Parathyroid adenoma (tissue), 2 donors: ENCODE data around the gene RTL1.

ENCODE experiments used
- H2AFZ ChIP-seq: fragments of 300-600 bp; sonication (generic); one replicate; pipeline ENCODE4 v1.7.0; 2017; ENCODE audit warnings: antibody characterized with exemption, mild to moderate bottlenecking
- H3K27ac ChIP-seq: fragments of 300-600 bp; sonication (generic); one replicate; pipeline ENCODE4 v1.7.0; 2017
- H3K27me3 ChIP-seq: fragments of 300-600 bp; sonication (generic); one replicate; pipeline ENCODE4 v1.7.0; 2017; ENCODE audit warnings: low read length; ENCODE audit not compliant: control insufficient read depth, insufficient read depth
- H3K36me3 ChIP-seq: fragments of 300-600 bp; sonication (generic); one replicate; pipeline ENCODE4 v1.7.0; 2017; ENCODE audit warnings: low read length; ENCODE audit not compliant: control insufficient read depth, insufficient read depth
- H3K4me1 ChIP-seq: fragments of 300-600 bp; sonication (generic); one replicate; pipeline ENCODE4 v1.7.0; 2017; ENCODE audit warnings: control low read depth
- H3K4me2 ChIP-seq: fragments of 300-600 bp; sonication (generic); one replicate; pipeline ENCODE4 v1.7.0; 2017; ENCODE audit warnings: low read length
- H3K4me3 ChIP-seq: fragments of 300-600 bp; sonication (generic); one replicate; pipeline ENCODE4 v1.7.0; 2017; ENCODE audit warnings: low read depth, low read length
- H3K79me2 ChIP-seq: fragments of 300-600 bp; sonication (generic); one replicate; pipeline ENCODE4 v1.7.0; 2017; ENCODE audit warnings: control low read depth
- H3K9ac ChIP-seq: fragments of 300-600 bp; sonication (generic); one replicate; pipeline ENCODE4 v1.7.0; 2017; ENCODE audit warnings: mild to moderate bottlenecking
- H3K9me3 ChIP-seq: fragments of 300-600 bp; sonication (generic); one replicate; pipeline ENCODE4 v1.7.0; 2017; ENCODE audit warnings: low read length; ENCODE audit not compliant: control insufficient read depth
- TF ChIP-seq, protein P1 (sequence below): fragments of 300-600 bp; sonication (generic); IDR thresholded peaks from one replicate; pipeline ENCODE4 v1.7.0; 2017; ENCODE audit warnings: antibody characterized with exemption, mild to moderate bottlenecking
- donor health status: primary hyperparathyroidism.

Gene RTL1

DNA sequence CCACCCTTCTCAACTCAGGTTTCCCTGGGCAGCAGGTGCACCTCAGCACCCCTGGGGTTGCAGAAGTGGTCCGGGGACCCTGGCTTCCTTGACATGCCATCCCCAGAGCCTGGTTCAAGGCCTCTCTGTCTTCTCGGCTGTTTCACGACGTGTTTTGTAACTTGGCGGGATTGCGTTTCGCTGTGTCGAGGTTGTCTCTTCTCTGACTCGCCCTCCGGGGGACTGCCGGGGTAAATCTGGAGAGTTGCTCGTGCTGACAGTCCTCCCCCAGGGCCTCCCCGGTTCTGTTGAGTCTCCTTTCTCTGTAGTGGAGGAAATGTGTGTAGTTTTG lies 52.0 kb downstream of the RTL1 start:
- Histone ChIP-seq H3K27me3 (no peaks in the 10 kb centered on the region), H3K9me3 (no peaks in the 10 kb centered on the region), H2AFZ (no peak overlapping the region), H3K9ac (no peak overlapping the region), H3K4me3 (no peak overlapping the region), H3K4me2 (no peak overlapping the region), H3K27ac (no peak overlapping the region), H3K79me2 (no peaks in the 10 kb centered on the region), H3K4me1 (no peaks in the 10 kb centered on the region), H3K36me3 (no peaks in the 10 kb centered on the region)
- TF ChIP-seq, protein P1, sequence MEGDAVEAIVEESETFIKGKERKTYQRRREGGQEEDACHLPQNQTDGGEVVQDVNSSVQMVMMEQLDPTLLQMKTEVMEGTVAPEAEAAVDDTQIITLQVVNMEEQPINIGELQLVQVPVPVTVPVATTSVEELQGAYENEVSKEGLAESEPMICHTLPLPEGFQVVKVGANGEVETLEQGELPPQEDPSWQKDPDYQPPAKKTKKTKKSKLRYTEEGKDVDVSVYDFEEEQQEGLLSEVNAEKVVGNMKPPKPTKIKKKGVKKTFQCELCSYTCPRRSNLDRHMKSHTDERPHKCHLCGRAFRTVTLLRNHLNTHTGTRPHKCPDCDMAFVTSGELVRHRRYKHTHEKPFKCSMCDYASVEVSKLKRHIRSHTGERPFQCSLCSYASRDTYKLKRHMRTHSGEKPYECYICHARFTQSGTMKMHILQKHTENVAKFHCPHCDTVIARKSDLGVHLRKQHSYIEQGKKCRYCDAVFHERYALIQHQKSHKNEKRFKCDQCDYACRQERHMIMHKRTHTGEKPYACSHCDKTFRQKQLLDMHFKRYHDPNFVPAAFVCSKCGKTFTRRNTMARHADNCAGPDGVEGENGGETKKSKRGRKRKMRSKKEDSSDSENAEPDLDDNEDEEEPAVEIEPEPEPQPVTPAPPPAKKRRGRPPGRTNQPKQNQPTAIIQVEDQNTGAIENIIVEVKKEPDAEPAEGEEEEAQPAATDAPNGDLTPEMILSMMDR = no peak

DNA sequence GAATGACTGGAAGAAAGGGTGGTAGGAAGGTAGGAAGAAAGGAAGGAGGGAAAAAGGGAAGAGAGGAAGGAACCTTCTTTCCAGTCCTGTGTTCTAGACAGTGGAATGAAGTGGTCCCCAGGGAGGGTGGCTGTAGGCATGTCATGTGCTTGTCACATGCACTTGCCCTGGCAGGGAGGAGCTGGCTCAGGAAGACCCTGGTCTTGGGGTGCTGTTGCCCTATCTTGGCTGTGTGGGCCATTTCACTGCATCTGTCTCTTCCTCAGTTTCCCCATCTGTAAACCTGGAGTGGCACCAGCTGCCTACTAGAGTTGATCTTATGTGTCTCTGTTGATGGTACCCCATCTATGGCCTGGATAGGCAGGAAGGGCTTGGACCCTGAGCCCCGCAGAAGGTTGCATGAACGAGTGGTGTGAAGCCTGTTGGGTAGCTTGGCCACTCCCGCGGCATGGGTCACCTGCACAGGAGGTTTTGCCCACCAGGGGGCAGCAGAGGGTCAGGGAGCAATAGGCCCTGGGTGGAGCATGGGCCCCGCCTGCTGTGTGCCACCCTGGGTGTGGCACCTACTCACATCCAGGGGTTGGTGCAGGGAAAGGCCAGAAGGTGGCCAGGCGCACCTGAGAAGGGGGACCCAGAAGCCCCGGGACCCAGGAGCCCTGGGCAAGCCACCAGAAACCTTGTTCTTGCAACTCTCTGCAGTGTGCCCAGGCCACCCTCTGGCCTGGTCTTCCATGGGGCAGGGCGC lies 52.5 kb downstream of the RTL1 start:
- no peaks in the 10 kb centered on the region for H3K9me3 ChIP-seq
- no peaks in the 10 kb centered on the region for H3K27me3 ChIP-seq
- no peaks in the 10 kb centered on the region for H3K4me1 ChIP-seq
- TF ChIP-seq, protein P1 = peak; percentile 22
- H3K9ac ChIP-seq = no peak overlapping the region
- no peak overlapping the region for H3K27ac ChIP-seq
- H3K4me3 ChIP-seq = no peak overlapping the region
- no peaks in the 10 kb centered on the region for H3K79me2 ChIP-seq
- no peak overlapping the region for H3K4me2 ChIP-seq
- H3K36me3 ChIP-seq = no peaks in the 10 kb centered on the region
- H2AFZ ChIP-seq = no peak overlapping the region

DNA sequence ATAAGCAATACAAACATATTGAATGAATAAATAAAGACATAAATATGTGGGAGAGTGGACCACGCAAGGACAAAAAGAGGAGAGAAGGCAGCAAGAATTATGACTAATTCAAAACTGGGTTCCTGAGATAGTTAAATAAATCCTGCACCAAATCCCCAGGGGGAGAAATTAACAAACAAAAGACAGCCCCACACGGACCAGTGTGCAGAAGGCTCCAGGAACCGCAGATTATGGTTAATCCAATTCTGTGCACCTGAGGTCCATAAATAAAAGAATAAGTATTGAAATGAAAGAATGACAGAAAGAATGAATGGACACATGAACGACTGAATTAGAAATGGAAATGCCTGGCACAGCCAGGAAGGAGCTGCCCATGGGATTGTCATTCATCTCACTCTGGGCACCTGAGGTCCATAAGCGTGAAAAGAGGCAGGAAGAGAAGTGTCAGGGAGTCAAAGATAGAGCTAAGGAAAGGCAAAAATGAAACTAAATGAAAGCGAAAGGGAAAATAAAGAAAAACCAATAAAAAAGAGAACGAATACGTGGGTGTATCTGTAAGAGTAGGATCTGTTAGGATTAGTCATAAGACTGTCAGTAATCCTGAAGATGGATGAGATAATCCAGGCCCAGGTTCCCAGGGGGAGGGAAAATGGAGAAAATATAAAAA lies 54.3 kb downstream of the RTL1 start:
- H3K4me2 ChIP-seq = no peak overlapping the region
- no peaks in the 10 kb centered on the region for H3K9me3 ChIP-seq
- no peaks in the 10 kb centered on the region for H3K79me2 ChIP-seq
- no peak overlapping the region for H3K27ac ChIP-seq
- no peak overlapping the region for H3K4me3 ChIP-seq
- H2AFZ ChIP-seq = no peak overlapping the region
- no peaks in the 10 kb centered on the region for H3K36me3 ChIP-seq
- H3K4me1 ChIP-seq = no peaks in the 10 kb centered on the region
- H3K9ac ChIP-seq = no peak overlapping the region
- TF ChIP-seq, protein P1 = no peak
- no peaks in the 10 kb centered on the region for H3K27me3 ChIP-seq

DNA sequence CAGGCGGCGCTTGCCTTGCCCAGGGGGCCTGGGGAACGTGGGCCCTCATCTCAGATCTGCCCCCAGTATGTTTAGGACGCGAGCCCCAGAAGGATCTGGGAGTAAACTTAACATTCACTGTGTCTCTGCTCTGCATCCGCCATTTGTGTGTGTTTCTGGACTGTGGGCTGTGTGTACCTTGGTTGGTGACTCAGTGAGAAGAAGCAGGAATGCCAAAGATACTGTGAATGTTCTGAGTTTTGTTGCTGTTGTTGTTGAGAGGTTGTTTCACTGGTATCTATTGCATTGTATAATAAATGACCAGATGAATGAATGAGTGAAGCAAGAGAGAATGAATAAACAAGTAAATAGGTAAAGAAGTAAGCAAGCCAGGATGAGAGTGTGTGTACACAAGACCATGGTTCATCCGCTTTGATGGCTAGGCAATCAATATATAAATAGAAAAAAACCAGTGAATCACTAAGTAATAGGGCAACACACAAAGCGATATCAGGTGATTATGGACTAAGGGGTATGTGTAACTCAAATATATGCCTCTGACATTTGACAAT lies 57.1 kb downstream of the RTL1 start:
- H3K27ac ChIP-seq = no peak overlapping the region
- H3K27me3 ChIP-seq = no peaks in the 10 kb centered on the region
- H3K9me3 ChIP-seq = no peaks in the 10 kb centered on the region
- H3K4me1 ChIP-seq = no peaks in the 10 kb centered on the region
- H3K4me3 ChIP-seq = no peak overlapping the region
- H3K79me2 ChIP-seq = no peaks in the 10 kb centered on the region
- TF ChIP-seq, protein P1 = no peak
- H3K9ac ChIP-seq = no peak overlapping the region
- H3K36me3 ChIP-seq = no peaks in the 10 kb centered on the region
- no peak overlapping the region for H3K4me2 ChIP-seq
- H2AFZ ChIP-seq = no peak overlapping the region
